Peyer's patch (tissue), 4 donors: ENCODE results near the gene ZNF547. TPM values are rescaled to one million over a fixed set of nuclear protein-coding genes. Genes with fewer than 3 reads are reported as not detected.

Experiments used
- DNase-seq, 3 donors: peaks; one replicate each; pipeline ENCODE4 v3.0.0-alpha.2; 2017 to 2019
- H3K27ac ChIP-seq, 4 donors: fragments of 200-600 bp; sonication (generic); one replicate each; pipeline ENCODE4 v1.5.1; 2016 to 2019
- H3K27me3 ChIP-seq, 2 donors: fragments of 200-600 bp; sonication (generic); one replicate each; pipeline ENCODE4 v1.5.1; 2019
- H3K36me3 ChIP-seq, 3 donors: fragments of 200-600 bp; sonication (generic); one replicate each; pipeline ENCODE4 v1.5.1; 2016 to 2019
- H3K4me1 ChIP-seq, 4 donors: fragments of 200-600 bp; sonication (generic); one replicate each; pipeline ENCODE4 v1.5.1; 2016 to 2019
- H3K4me3 ChIP-seq, 4 donors: fragments of 200-600 bp; sonication (generic); 1 replicate in 3 of 4; 2 replicates in 1 of 4; pipeline ENCODE4 v1.5.1; 2016 to 2019; ENCODE audit warnings: mild to moderate bottlenecking in 1 of 4
- H3K9me3 ChIP-seq, 4 donors: fragments of 200-600 bp; sonication (generic); one replicate each; pipeline ENCODE4 v1.5.1; 2016 to 2019; ENCODE audit warnings: mild to moderate bottlenecking in 1 of 4
- CTCF ChIP-seq, 6 experiments: fragments of 450-650 bp in 4 of 6; fragments of 200-600 bp in 2 of 6; sonication (generic) in 1 of 6; IDR thresholded peaks; one replicate each; pipeline ENCODE4 v1.5.1; 2017 to 2019; ENCODE audit warnings: antibody characterized with exemption in 6 of 6, mild to moderate bottlenecking in 3 of 6, moderate library complexity in 1 of 6
- POLR2A ChIP-seq, 2 donors: fragments of 450-650 bp; IDR thresholded peaks; one replicate each; pipeline ENCODE4 v1.5.1; 2017; ENCODE audit warnings: antibody characterized with exemption in 2 of 2, mild to moderate bottlenecking in 2 of 2, moderate library complexity in 2 of 2
- total RNA-seq, 4 donors: library from RNA; depleted of rRNA; stranded (reverse); fragments of >200 nt; gene quantifications; one replicate each; pipeline ENCODE4 v1.1.0, GENCODE V29; 2016

Gene ZNF547
- total RNA-seq, 4 donors from 2014 or later = 0.53 to 6.6 (median 3.6) TPM

- Histone ChIP-seq H3K9me3 (peaks cover 0 to 3% (median 0%) of the 10 kb centered on the region in 4 donors), H3K4me3 (peak within 1 kb of the TSS; percentile 66 to 79 (median 74)), H3K27ac (peak within 1 kb of the TSS; percentile 77 to 83 (median 80)), H3K36me3 (peaks cover 0 to 27% (median 5%) of the 10 kb centered on the region in 3 donors), H3K27me3 (no peaks in the 10 kb centered on the region), H3K4me1 (peaks cover 3 to 17% (median 8%) of the 10 kb centered on the region in 4 donors)
- TF ChIP-seq POLR2A (IDR thresholded peaks at IDR 0.05) (peak; percentile 27 to 38), CTCF (IDR thresholded peaks at IDR 0.05) (no peak)
- DNase-seq = peak; percentile 96 to 98 (median 96)
Measured at GRCh38 chr19:57320180-57321084, 42.9 kb upstream of the ZNF547 start, which contains the start of gene ZNF543. Gene ZNF543 (plus strand): TSS chr19:57320472. CDS start chr19:57320854, 382 bp downstream.

- no peak for DNase-seq
- TF ChIP-seq CTCF (IDR thresholded peaks at IDR 0.05) (no peak), POLR2A (IDR thresholded peaks at IDR 0.05) (no peak)
Measured at GRCh38 chr19:57321116-57321515, 42.2 kb upstream of the ZNF547 start.

GRCh38 chr19:57321751-57322150, 41.6 kb upstream of the ZNF547 start:
- Histone ChIP-seq H3K4me1 (peaks cover 3 to 17% (median 8%) of the 10 kb centered on the region in 4 donors), H3K4me3 (peak overlapping the region in 1 of 4 donors; percentile 69), H3K9me3 (peaks cover 0 to 15% (median 2%) of the 10 kb centered on the region in 4 donors), H3K36me3 (peaks cover 0 to 40% (median 5%) of the 10 kb centered on the region in 3 donors), H3K27me3 (no peaks in the 10 kb centered on the region), H3K27ac (no peak overlapping the region)
- no peak for DNase-seq
- TF ChIP-seq CTCF (IDR thresholded peaks at IDR 0.05) = no peak
- TF ChIP-seq POLR2A (IDR thresholded peaks at IDR 0.05) = no peak

More at GRCh38 chr19:57321116-57321515, 42.2 kb upstream of the ZNF547 start:
- Histone ChIP-seq H3K4me1 (peaks cover 3 to 17% (median 8%) of the 10 kb centered on the region in 4 donors), H3K9me3 (peaks cover 0 to 10% (median 2%) of the 10 kb centered on the region in 4 donors), H3K36me3 (peaks cover 0 to 34% (median 5%) of the 10 kb centered on the region in 3 donors), H3K27me3 (no peaks in the 10 kb centered on the region), H3K27ac (peak overlapping the region; percentile 77 to 83 (median 80)), H3K4me3 (peak overlapping the region; percentile 66 to 79 (median 74))

GRCh38 chr19:57324992-57325391, 38.4 kb upstream of the ZNF547 start:
- Histone ChIP-seq H3K27me3 (no peaks in the 10 kb centered on the region), H3K9me3 (peaks cover 0 to 31% (median 9%) of the 10 kb centered on the region in 4 donors), H3K36me3 (peaks cover 0 to 67% (median 5%) of the 10 kb centered on the region in 3 donors), H3K4me1 (peaks cover 3 to 17% (median 8%) of the 10 kb centered on the region in 4 donors), H3K27ac (no peak overlapping the region), H3K4me3 (no peak overlapping the region)
- TF ChIP-seq CTCF (IDR thresholded peaks at IDR 0.05) (no peak), POLR2A (IDR thresholded peaks at IDR 0.05) (no peak)
- no peak for DNase-seq

GRCh38 chr19:57327993-57328392, 35.4 kb upstream of the ZNF547 start:
- Histone ChIP-seq H3K4me1 (no peaks in the 10 kb centered on the region), H3K27ac (no peak overlapping the region), H3K36me3 (peaks cover 0 to 64% (median 5%) of the 10 kb centered on the region in 3 donors), H3K9me3 (peaks cover 0 to 27% (median 9%) of the 10 kb centered on the region in 4 donors), H3K4me3 (no peak overlapping the region), H3K27me3 (no peaks in the 10 kb centered on the region)
- no peak for TF ChIP-seq POLR2A (IDR thresholded peaks at IDR 0.05)
- TF ChIP-seq CTCF (IDR thresholded peaks at IDR 0.05) = no peak
- no peak for DNase-seq
